ENCODE data around the gene CPPED1. TPM values are rescaled to one million over a fixed set of nuclear protein-coding genes. Genes with fewer than 3 reads are reported as not detected.

Gene CPPED1
- total RNA-seq, 1 experiment from 2014 or later = 7.7 TPM

DNA sequence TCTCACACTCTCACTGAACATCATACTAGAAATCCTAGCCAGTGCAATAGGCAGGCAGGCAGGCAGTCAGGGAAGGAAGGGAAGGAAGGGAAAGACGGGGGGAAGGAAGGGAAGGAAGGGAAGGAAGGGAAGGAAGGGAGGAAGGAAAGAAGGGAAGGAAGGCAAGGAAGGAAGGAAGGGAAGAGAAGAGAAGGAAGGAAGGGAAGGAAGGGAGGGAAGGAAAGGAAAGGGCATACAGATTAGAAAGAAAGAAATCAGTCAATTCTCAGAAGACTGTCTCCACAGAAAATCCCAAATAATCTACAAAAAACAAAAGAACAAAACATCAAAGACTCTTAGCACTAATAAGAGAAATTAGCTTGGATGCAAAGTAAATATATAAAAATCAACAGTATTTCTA is 93.9 kb downstream of the CPPED1 start:
- Histone ChIP-seq H3F3A (ENCODE audit: low read length, unreplicated experiment) (no peaks in the 10 kb centered on the region), H3K36me3 (ENCODE audit: low read depth, low read length) (no peaks in the 10 kb centered on the region), H3K9me3 (ENCODE audit: low read length) (no peaks in the 10 kb centered on the region), H3K27ac (ENCODE audit: low read length) (no peak overlapping the region), H3K4me3 (ENCODE audit: low read length) (no peak overlapping the region), H4K20me1 (ENCODE audit: low read length) (no peaks in the 10 kb centered on the region), H3K9ac (ENCODE audit: low read length) (no peak overlapping the region), H3K79me2 (ENCODE audit: low read length) (no peaks in the 10 kb centered on the region), H2AFZ (ENCODE audit: low read length) (no peak overlapping the region), H3K9me2 (replicated peaks; ENCODE audit: low read length) (no peaks in the 10 kb centered on the region), H3K4me2 (ENCODE audit: low read length) (no peak overlapping the region), H3K4me1 (ENCODE audit: insufficient read depth, low read length) (no peaks in the 10 kb centered on the region), H3K27me3 (ENCODE audit: low read length) (no peaks in the 10 kb centered on the region)
- BruUV-seq (replicated peaks) = no TSS peak
- CTCF ChIA-PET = no interaction called here
- no peak for ATAC-seq
- POLR2A ChIA-PET (ENCODE audit: unreplicated experiment) = no interaction called here
- TF ChIP-seq CTCF (conservative IDR thresholded peaks at IDR 0.05; ENCODE audit: low read depth, low read length) (no peak), EZH2 (IDR thresholded peaks at IDR 0.05; ENCODE audit: low read length, unreplicated experiment) (no peak), EZH2phosphoT487 (IDR thresholded peaks at IDR 0.05; ENCODE audit: borderline replicate concordance, low read length) (no peak)
- intact Hi-C loops (cut with micrococcal nuclease) = no loop called here
- DNase-seq = no peak

DNA sequence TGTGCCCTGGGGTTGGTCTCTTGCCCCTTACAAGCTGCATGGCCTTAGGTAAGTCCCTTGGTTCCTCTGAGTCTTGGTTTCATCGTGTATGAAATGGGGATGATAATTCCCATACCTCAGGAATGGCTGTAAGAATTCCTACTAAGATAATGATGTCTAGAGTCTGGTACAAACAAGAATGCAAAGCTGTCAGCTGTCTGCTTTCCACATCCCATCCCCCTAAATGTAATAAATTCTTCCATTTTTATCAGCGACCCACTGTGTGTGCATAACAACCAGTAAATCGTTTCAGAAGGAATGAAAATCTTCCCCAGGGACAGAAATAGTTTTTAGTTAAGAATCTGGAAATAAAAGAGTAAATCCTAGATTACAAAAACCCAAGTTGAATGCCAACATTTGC is 95.4 kb downstream of the CPPED1 start:
- TF ChIP-seq CTCF (conservative IDR thresholded peaks at IDR 0.05; ENCODE audit: low read depth, low read length) (no peak), EZH2 (IDR thresholded peaks at IDR 0.05; ENCODE audit: low read length, unreplicated experiment) (no peak), EZH2phosphoT487 (IDR thresholded peaks at IDR 0.05; ENCODE audit: borderline replicate concordance, low read length) (no peak)
- H3K4me2 ChIP-seq (ENCODE audit: low read length) = no peak overlapping the region
- H3K9ac ChIP-seq (ENCODE audit: low read length) = no peak overlapping the region
- H3K9me2 ChIP-seq (replicated peaks; ENCODE audit: low read length) = no peaks in the 10 kb centered on the region
- no peaks in the 10 kb centered on the region for H4K20me1 ChIP-seq (ENCODE audit: low read length)
- H3K27ac ChIP-seq (ENCODE audit: low read length) = no peak overlapping the region
- H3F3A ChIP-seq (ENCODE audit: low read length, unreplicated experiment) = no peaks in the 10 kb centered on the region
- H2AFZ ChIP-seq (ENCODE audit: low read length) = no peak overlapping the region
- no peak for ATAC-seq
- intact Hi-C loops (cut with micrococcal nuclease) = no loop called here
- no peaks in the 10 kb centered on the region for H3K4me1 ChIP-seq (ENCODE audit: insufficient read depth, low read length)
- POLR2A ChIA-PET (ENCODE audit: unreplicated experiment) = no interaction called here
- no peaks in the 10 kb centered on the region for H3K79me2 ChIP-seq (ENCODE audit: low read length)
- H3K27me3 ChIP-seq (ENCODE audit: low read length) = no peaks in the 10 kb centered on the region
- no peaks in the 10 kb centered on the region for H3K36me3 ChIP-seq (ENCODE audit: low read depth, low read length)
- no peak for DNase-seq
- no peak overlapping the region for H3K4me3 ChIP-seq (ENCODE audit: low read length)
- BruUV-seq (replicated peaks) = no TSS peak
- H3K9me3 ChIP-seq (ENCODE audit: low read length) = no peaks in the 10 kb centered on the region
- CTCF ChIA-PET = no interaction called here

DNA sequence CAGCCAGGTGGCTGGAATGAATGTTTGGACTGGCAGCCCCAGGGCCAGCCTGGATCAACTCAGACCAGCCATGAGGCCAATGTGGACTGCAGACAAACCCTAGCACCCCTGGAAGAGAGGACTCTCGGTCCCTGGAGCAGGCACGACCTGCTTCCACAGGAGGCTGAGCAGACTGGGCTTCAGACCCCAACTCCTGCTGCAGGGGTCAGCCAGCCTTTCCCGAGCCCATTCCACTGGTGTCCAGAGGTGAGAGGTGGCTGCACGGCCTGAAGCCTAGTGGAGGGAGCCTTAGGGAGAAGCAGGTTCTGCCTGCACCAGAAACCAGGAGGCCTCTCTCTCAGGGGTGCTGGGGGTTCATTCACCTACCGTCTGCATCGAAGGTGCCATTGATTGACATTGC is 97.1 kb downstream of the CPPED1 start:
- Histone ChIP-seq H3K4me2 (ENCODE audit: low read length) (no peak overlapping the region), H3K79me2 (ENCODE audit: low read length) (no peaks in the 10 kb centered on the region), H3K27ac (ENCODE audit: low read length) (no peak overlapping the region), H3K36me3 (ENCODE audit: low read depth, low read length) (no peaks in the 10 kb centered on the region), H2AFZ (ENCODE audit: low read length) (no peak overlapping the region), H3K4me3 (ENCODE audit: low read length) (no peak overlapping the region), H4K20me1 (ENCODE audit: low read length) (no peaks in the 10 kb centered on the region), H3K9me3 (ENCODE audit: low read length) (no peaks in the 10 kb centered on the region), H3F3A (ENCODE audit: low read length, unreplicated experiment) (no peaks in the 10 kb centered on the region), H3K27me3 (ENCODE audit: low read length) (no peaks in the 10 kb centered on the region), H3K4me1 (ENCODE audit: insufficient read depth, low read length) (no peaks in the 10 kb centered on the region), H3K9me2 (replicated peaks; ENCODE audit: low read length) (no peaks in the 10 kb centered on the region), H3K9ac (ENCODE audit: low read length) (no peak overlapping the region)
- ChIA-PET CTCF (no interaction called here), POLR2A (ENCODE audit: unreplicated experiment) (no interaction called here)
- BruUV-seq (replicated peaks) = no TSS peak
- DNase-seq (no peak), ATAC-seq (no peak)
- TF ChIP-seq CTCF (conservative IDR thresholded peaks at IDR 0.05; ENCODE audit: low read depth, low read length) = no peak
- no peak for TF ChIP-seq EZH2 (IDR thresholded peaks at IDR 0.05; ENCODE audit: low read length, unreplicated experiment)
- no peak for TF ChIP-seq EZH2phosphoT487 (IDR thresholded peaks at IDR 0.05; ENCODE audit: borderline replicate concordance, low read length)
- intact Hi-C loops (cut with micrococcal nuclease) = no loop called here
